Activated CD4-positive, alpha-beta T cell treated with anti-CD3 and anti-CD28 coated beads, Interleukin-2, amount 50 U/mL, for 16 hours (primary cell): ENCODE data around the gene NFATC2IP.
"Not testable (repeated sequence)": the region's sequence is repeated elsewhere in the genome, so short reads cannot be mapped to it uniquely, and the experiment has no call there.

ENCODE experiments used
- DNase-seq: peaks from one replicate; pipeline ENCODE4 v3.0.0-alpha.2; 2020

The NFATC2IP gene

DNA sequence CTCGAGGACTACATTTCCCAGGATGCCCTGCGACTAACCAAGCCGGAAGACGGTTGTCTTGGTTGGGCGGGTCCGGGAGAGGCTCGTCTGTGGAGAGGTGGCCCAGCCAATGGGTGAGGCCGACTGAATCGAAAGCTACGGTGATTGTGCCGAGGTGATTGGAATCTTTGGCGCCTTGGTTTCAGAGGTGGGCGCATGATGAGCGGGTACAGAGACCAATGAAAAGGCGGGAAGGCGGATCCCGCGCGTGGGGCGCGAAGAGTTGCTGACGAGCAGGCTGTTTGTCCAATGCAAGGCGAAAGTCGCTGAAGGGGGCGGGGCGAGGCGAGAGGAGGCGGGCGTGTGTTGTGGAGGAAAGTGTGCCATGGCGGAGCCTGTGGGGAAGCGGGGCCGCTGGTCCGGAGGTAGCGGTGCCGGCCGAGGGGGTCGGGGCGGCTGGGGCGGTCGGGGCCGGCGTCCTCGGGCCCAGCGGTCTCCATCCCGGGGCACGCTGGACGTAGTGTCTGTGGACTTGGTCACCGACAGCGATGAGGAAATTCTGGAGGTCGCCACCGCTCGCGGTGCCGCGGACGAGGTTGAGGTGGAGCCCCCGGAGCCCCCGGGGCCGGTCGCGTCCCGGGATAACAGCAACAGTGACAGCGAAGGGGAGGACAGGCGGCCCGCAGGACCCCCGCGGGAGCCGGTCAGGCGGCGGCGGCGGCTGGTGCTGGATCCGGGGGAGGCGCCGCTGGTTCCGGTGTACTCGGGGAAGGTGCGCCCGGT is at the start of gene NFATC2IP:
NFATC2IP (plus strand) TSS at position 290 of the 762 bp plus-strand sequence; CDS start at position 365, 75 bp downstream.
- DNase-seq = peak; percentile 100

DNA sequence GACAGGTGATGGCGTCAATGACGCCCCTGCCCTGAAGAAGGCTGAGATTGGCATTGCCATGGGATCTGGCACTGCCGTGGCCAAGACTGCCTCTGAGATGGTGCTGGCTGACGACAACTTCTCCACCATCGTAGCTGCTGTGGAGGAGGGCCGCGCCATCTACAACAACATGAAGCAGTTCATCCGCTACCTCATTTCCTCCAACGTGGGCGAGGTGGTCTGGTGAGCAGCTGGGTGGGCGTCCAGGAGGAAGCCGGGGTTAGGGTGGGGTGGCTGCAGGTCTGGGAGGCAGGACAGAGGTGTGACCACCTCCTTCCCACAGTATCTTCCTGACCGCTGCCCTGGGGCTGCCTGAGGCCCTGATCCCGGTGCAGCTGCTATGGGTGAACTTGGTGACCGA is 48.9 kb upstream of the NFATC2IP start:
- no peak for DNase-seq

GRCh38 chr16:28902909-28903308 is 47.8 kb upstream of the NFATC2IP start:
- DNase-seq = no peak

DNA sequence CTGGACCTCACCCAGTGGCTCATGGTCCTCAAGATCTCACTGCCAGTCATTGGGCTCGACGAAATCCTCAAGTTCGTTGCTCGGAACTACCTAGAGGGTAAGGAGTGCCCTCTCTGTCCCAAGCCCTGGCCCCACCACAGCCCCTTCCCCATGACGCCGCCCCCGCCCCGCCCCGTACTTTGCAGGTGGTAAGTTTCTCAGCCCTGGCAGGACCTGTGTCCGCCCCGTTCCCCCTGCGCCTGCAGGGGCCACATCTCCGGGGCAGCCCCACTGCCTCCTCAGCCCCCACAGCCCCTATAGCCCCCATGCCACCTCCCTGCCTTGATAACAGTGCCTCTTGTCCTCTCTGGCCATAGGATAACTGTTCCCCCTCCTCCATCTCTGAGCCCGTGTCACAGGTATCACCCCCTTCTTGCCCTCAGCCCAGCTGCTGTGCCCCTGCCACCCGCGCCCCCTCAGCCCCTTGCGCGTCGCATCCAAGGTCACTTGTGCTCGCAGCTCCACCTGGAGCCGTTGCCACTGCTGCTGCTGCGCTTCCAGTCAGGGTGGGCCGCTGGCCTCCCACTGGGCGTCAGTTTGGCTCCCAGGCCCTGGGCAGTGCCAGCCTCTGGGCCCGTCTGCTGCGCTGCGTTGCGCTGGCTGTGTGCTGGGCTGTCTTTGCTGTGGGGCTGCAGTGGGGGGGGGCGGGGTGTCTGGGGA is 47.2 kb upstream of the NFATC2IP start:
- no peak for DNase-seq

- no peak for DNase-seq
These were observed 46.4 kb upstream of the NFATC2IP start for GRCh38 chr16:28904363-28904762.

DNA sequence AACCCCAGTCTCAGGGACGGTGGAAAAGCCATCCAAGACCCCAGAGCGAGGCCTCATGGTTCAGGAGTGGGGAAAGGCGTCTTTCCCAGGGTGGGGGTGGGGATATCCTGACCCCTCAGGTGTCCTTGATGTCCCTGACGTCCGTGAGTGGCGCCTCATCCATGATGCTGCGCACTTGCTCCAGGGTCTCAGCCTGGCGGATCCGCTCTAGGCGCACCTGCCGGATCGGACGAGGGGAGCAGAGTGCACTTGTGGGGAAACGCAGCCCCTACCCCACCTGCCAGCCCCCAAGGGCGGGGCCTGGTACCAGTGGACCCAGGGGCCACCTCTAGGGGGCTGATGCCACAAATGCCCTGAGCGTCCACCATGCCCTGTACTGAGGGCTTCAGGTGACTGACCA is 45.9 kb upstream of the NFATC2IP start:
- DNase-seq = no peak

- DNase-seq = no peak
These were observed 45.4 kb upstream of the NFATC2IP start for GRCh38 chr16:28905229-28905754.

GRCh38 chr16:28905800-28906372 is 44.9 kb upstream of the NFATC2IP start:
- no peak for DNase-seq

DNA sequence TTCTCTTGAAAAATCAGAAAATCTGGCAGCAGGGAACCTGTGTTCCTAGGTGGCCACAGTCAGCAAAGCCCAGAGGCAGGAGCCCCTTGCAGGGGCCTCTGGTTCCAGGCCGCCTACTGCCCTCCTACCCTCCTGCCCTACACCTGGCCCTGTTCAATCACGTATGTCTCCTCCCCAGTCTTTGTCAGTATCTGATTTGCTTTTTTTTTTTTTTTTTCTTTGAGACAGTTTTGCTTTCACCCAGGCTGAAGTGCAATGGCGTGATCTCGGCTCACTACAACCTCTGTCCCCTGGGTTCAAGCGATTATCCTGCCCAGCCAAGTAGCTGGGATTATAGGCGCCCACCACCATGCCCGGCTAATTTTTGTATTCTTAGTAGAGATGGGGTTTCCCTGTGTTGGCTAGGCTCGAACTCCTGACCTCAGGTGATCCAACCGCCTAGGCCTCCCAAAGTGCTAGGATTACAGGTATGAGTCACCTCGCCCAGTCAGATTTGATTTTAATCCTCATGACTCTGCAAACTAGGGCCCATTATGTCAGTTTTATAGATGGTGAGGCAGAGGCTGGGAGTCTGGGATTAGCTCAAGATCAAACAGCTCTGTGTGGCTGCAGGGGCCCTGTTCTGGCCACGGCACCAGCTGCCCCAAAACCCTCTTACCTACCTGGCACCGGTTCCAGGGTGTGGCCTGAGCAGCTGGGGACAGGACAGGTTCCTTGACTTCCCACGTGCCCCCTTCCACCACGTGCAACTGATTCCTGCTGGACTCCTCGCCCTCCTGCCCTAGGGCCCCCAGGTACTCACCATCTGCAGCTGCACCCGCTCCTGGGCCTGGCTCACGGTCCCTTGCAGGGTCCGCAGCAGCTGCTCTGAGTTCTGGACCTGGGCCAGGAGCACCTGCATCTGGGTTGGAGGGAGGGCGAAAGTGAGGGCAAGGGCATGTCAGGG is 40.4 kb upstream of the NFATC2IP start:
- DNase-seq = peak; percentile 24

DNA sequence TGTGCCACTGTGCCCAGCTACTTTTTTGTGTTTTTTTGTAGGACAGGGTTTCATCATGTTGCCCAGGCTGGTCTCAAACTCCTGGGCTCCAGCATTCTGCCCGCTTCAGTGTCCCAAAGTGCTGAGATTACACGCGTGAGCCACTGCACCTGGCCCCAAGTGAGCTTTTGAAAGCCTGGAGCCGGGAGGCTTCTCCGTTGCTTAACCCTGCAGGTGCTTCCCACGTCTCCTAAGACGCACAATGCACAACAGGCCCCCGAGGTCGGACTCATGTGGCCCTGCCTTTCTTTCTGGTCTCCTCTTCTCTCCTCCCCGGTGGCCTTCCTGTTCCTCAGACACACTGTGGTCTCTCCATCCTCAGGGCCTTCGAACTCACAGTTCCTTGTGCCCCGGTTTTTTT is 38.2 kb upstream of the NFATC2IP start:
- no peak for DNase-seq

DNA sequence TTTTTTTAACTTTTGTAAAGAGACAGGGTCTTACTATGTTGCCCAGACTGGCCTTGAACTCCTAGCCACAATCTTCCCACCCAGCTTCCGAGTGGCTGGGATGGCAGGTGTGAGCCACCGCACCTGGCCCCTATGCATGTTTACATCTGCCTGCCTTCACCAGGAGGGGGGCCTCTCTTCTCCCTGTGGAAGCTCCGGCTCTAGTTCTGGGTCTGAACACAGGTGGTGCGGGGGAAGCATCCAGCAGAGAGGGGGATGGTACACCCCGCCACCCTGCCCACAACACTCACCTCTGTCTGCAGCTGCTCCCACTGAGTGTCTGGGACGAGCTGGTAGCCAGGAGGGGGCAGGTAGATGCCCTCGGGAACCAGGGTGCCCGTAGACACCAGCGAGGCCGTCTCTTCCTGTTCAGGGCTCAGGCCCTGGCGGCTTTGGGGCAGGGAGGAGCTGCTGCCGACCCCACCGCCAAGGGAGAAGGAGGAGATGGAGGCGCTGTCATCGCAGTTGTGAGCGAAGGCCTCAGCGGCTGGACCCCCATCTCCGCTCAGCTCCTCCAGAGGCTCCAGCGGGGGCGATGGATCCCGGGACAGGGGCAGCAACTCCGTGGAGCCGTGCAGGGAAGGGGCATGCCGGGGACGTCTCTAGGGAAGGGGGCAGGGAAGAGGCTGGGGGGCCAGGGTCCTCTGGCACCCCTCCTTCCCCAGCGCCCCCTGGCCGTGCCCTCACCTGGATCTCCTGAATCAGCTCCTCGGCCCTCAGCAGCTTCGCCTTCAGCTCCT is 36.6 kb upstream of the NFATC2IP start:
- DNase-seq = no peak

DNA sequence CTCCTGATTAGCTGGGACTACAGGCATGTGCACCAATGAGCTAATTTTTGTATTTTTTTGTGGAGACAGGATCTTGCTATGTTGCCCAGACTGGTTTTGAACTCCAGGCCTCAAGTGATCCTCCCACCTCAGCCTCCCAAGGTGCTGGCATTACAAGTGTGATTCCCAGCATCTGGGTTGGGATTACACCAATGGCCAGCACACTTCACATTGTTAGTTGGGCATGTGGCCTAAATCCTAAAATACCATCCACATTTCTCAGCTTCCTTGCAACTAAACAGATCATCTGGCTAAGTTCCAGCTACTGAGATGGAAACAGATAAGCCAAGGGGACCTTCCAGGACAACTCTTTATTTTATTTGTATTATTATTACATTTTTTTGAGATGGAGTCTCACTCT is 35.6 kb upstream of the NFATC2IP start:
- no peak for DNase-seq

- no peak for DNase-seq
These were observed 33.6 kb upstream of the NFATC2IP start for GRCh38 chr16:28917095-28917494.

GRCh38 chr16:28918698-28919097 is 32.0 kb upstream of the NFATC2IP start:
- DNase-seq = no peak

GRCh38 chr16:28923231-28923587 is 27.5 kb upstream of the NFATC2IP start:
- no peak for DNase-seq

DNA sequence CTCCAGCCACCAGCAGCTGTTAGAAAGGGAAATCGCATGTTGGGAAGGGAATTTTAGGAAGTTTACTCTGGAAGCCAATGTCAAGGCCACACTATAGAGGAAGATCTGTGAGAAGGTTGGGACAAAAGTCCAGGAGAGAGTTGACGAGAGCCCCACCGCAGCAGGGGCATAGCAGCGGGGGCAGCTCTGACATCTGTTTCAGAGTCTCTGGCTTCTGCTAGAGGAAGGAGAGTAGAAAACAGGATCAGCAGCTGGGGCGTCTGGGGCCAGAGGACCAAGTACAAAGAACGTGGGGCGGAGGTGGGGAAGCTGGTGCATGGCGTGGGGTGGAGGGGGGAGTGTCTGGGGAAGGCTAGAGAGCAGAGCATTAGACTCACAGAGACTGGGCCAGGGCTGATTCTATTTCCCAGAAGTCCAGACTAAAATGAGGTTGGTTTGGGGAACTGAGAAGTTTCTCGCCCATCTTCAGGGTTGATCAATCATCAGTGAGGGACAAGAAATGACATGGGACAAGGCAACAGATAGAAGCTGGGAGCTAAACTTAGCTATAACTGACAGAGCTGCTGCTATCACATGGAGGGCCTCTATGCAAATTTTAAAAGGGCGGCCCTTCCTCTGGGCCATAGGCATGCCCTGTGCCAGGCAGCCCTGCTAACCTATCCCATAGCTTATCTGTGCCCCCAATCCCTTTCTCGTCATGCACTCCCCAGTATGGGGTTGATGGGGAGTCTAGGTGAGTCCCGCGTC is 26.9 kb upstream of the NFATC2IP start:
- no peak for DNase-seq

DNA sequence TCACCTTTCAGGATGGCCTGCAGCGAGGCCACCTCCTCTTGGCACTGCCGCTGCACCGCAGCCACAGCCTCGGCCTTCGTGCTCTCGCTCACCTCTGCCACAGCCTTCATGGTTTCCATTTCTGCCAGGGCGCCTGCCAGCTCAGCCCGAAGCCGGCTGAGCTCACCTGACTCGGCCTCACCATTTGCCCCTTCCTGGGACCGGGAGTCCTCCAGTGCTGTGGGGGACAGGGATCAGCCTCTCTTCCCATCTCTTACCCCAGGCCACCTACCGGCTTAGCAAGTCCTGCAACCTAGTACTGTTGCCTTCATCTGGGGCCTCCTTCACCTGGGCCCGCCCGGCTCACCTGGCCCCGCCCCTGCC is 26.4 kb upstream of the NFATC2IP start:
- DNase-seq = no peak

GRCh38 chr16:28924762-28925385 is 25.9 kb upstream of the NFATC2IP start, which contains the start of gene RABEP2:
Gene RABEP2 (minus strand): TSS chr16:28925238. CDS start chr16:28925163, 75 bp downstream.
- DNase-seq = peak; percentile 96

DNA sequence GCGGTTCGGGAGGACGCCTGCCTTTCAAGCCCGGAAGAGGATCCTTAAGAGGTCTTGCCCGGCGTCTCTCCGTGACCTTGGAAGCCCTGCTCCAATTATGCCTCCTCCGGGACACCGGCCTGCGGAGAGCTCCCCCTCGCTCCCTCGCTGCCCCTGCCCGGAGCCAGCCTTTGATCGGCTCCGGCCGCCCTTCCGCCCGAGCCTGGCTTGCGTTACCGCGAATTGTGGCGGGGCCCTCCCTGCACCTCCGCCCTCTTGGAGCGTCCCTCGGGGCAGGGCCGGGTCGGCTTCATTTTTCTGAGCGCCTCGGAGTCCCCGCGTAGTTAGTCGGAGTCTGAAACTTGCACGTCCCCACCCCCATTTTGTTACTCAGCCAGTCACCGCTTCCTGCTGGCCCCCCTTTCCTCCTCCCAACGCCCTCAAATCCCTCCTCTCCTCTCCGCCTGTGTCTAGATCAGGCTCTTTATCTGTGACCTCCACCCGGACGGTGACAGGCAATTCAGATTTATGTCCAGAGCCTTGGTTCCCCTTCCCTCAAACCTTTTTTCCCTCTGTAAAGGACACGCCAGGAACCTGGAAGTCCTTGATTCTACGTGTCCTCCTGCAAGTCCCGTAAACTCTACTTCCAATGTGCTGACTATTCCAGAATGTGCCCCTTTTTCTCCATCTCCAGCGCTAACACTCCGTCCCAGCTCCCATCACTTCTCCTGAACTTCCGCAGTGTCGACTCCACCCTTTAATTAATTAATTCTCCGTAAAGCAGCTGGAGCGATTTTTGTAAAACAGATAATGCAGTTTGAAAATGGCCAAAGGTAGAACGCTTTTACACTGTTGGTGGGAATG is 25.1 kb upstream of the NFATC2IP start:
- DNase-seq = peak; percentile 80

DNA sequence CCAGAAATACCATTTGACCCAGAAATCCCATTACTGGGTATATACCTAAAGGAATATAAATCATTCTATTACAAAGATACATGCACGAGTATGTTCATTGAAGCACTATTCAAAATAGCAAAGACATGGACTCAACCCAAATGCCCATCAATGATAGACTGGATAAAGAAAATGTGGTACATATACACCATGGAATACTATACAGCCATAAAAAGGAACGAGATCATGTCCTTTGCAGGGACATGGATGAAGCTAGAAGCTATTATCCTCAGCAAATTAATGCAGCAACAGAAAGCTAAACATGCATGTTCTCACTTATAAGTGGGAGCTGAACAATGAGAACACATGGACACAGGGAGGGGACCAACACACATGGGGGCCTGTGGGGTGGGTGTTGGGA is 24.5 kb upstream of the NFATC2IP start:
- DNase-seq = not testable (repeated sequence)
